HG02870 (cell line): Measurements from ENCODE around the gene SOX2.
A peak's percentile ranks its signal among the peaks of the same experiment; 100 is the strongest.

ENCODE experiments used
- ATAC-seq: cut with Tn5 transposase; IDR thresholded peaks from one replicate; pipeline ENCODE4 v1.9.1; 2021; ENCODE audit warnings: mild to moderate bottlenecking, moderate library complexity; ENCODE audit not compliant: unreplicated experiment

The SOX2 gene

GRCh38 chr3:181711325-181712135 is at the start of gene SOX2:
Gene SOX2 (plus strand): TSS chr3:181711925. CDS start chr3:181712361, 436 bp downstream.
- ATAC-seq = peak; percentile 23

- no peak for ATAC-seq
These were observed 28.2 kb upstream of the SOX2 start for GRCh38 chr3:181683563-181683962.

- ATAC-seq = no peak
These were observed 24.5 kb upstream of the SOX2 start for GRCh38 chr3:181687190-181687589.

- ATAC-seq = no peak
These were observed 24.0 kb upstream of the SOX2 start for GRCh38 chr3:181687731-181688130.

GRCh38 chr3:181689546-181689945 is 22.2 kb upstream of the SOX2 start:
- no peak for ATAC-seq

- ATAC-seq = no peak
These were observed 21.0 kb upstream of the SOX2 start for GRCh38 chr3:181690769-181691168.

- ATAC-seq = no peak
These were observed 19.8 kb upstream of the SOX2 start for GRCh38 chr3:181691901-181692300.

- no peak for ATAC-seq
These were observed 19.2 kb upstream of the SOX2 start for GRCh38 chr3:181692311-181693145.

GRCh38 chr3:181693280-181693679 is 18.4 kb upstream of the SOX2 start:
- no peak for ATAC-seq

GRCh38 chr3:181694805-181695660 is 16.7 kb upstream of the SOX2 start:
- no peak for ATAC-seq

- no peak for ATAC-seq
These were observed 15.8 kb upstream of the SOX2 start for GRCh38 chr3:181695661-181696491.

GRCh38 chr3:181696626-181697230 is 15.0 kb upstream of the SOX2 start:
- no peak for ATAC-seq

GRCh38 chr3:181698263-181698954 is 13.3 kb upstream of the SOX2 start:
- ATAC-seq = peak; percentile 46

- ATAC-seq = no peak
These were observed 12.4 kb upstream of the SOX2 start for GRCh38 chr3:181699171-181699903.

- ATAC-seq = peak; percentile 58
These were observed 11.3 kb upstream of the SOX2 start for GRCh38 chr3:181700168-181701087.

- no peak for ATAC-seq
These were observed 10.6 kb upstream of the SOX2 start for GRCh38 chr3:181701096-181701495.
